Activated T-helper 1 cell treated with anti-CD3 and anti-CD28 coated beads, Interleukin-2, amount 50 U/mL, for 16 hours (primary cell): Measurements from ENCODE around the gene SPOCK3.
"Not testable (repeated sequence)": the region's sequence is repeated elsewhere in the genome, so short reads cannot be mapped to it uniquely, and the experiment has no call there.

Experiments
- DNase-seq, 2 donors: peaks; one replicate each; pipeline ENCODE4 v3.0.0-alpha.2; 2020; ENCODE audit warnings: low read depth in 1 of 2, low spot score in 1 of 2

The SPOCK3 gene

GRCh38 chr4:166968219-166968618 is 266.1 kb downstream of the SPOCK3 start:
- not testable (repeated sequence) for DNase-seq

- DNase-seq, result no peak
Observed at GRCh38 chr4:166965562-166965961, 268.7 kb downstream of the SPOCK3 start.

- no peak for DNase-seq
Observed at GRCh38 chr4:166957451-166957850, 276.8 kb downstream of the SPOCK3 start.

- no peak for DNase-seq
Observed at GRCh38 chr4:166956484-166956883, 277.8 kb downstream of the SPOCK3 start.

- DNase-seq, result no peak
Observed at GRCh38 chr4:166941629-166942028, 292.7 kb downstream of the SPOCK3 start.

- DNase-seq, result no peak
Observed at GRCh38 chr4:166930464-166930863, 303.8 kb downstream of the SPOCK3 start.

- DNase-seq, result no peak
Observed at GRCh38 chr4:166924424-166924823, 309.9 kb downstream of the SPOCK3 start.

GRCh38 chr4:166913926-166914325 is 320.4 kb downstream of the SPOCK3 start:
- DNase-seq, result no peak

GRCh38 chr4:166903408-166903807 is 330.9 kb downstream of the SPOCK3 start:
- no peak for DNase-seq

GRCh38 chr4:166902941-166903340 is 331.4 kb downstream of the SPOCK3 start:
- no peak for DNase-seq

GRCh38 chr4:166896254-166896653 is 338.0 kb downstream of the SPOCK3 start:
- no peak for DNase-seq

- no peak for DNase-seq
Observed at GRCh38 chr4:166895771-166896170, 338.5 kb downstream of the SPOCK3 start.

GRCh38 chr4:166887457-166887856 is 346.8 kb downstream of the SPOCK3 start:
- no peak for DNase-seq

GRCh38 chr4:166886718-166887117 is 347.6 kb downstream of the SPOCK3 start:
- no peak for DNase-seq

- DNase-seq, result no peak
Observed at GRCh38 chr4:166882221-166882620, 352.1 kb downstream of the SPOCK3 start.

- no peak for DNase-seq
Observed at GRCh38 chr4:166875821-166876220, 358.5 kb downstream of the SPOCK3 start.

GRCh38 chr4:166862032-166862431 is 372.3 kb downstream of the SPOCK3 start:
- DNase-seq, result no peak

- not testable (repeated sequence) for DNase-seq
Observed at GRCh38 chr4:166850398-166850797, 383.9 kb downstream of the SPOCK3 start.

GRCh38 chr4:166846939-166847338 is 387.4 kb downstream of the SPOCK3 start:
- no peak for DNase-seq

- no peak for DNase-seq
Observed at GRCh38 chr4:166842795-166843261, 391.5 kb downstream of the SPOCK3 start.

- DNase-seq, result no peak
Observed at GRCh38 chr4:166839615-166840251, 394.6 kb downstream of the SPOCK3 start.

- DNase-seq, result no peak
Observed at GRCh38 chr4:166838975-166839614, 395.2 kb downstream of the SPOCK3 start.

GRCh38 chr4:166836865-166837264 is 397.4 kb downstream of the SPOCK3 start:
- no peak for DNase-seq
